GM12801 (cell line): ENCODE measurements around the gene TBCD.

Source experiments
- TF ChIP-seq, protein P1 (sequence below): IDR thresholded peaks from one replicate; pipeline ENCODE4 v1.5.1; 2011; ENCODE audit warnings: control low read depth; ENCODE audit not compliant: insufficient read length; ENCODE audit errors: extremely low read depth

TBCD gene

GRCh38 chr17:82709024-82709675 is 42.7 kb upstream of the TBCD start:
- TF ChIP-seq, protein P1, sequence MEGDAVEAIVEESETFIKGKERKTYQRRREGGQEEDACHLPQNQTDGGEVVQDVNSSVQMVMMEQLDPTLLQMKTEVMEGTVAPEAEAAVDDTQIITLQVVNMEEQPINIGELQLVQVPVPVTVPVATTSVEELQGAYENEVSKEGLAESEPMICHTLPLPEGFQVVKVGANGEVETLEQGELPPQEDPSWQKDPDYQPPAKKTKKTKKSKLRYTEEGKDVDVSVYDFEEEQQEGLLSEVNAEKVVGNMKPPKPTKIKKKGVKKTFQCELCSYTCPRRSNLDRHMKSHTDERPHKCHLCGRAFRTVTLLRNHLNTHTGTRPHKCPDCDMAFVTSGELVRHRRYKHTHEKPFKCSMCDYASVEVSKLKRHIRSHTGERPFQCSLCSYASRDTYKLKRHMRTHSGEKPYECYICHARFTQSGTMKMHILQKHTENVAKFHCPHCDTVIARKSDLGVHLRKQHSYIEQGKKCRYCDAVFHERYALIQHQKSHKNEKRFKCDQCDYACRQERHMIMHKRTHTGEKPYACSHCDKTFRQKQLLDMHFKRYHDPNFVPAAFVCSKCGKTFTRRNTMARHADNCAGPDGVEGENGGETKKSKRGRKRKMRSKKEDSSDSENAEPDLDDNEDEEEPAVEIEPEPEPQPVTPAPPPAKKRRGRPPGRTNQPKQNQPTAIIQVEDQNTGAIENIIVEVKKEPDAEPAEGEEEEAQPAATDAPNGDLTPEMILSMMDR: no peak

DNA sequence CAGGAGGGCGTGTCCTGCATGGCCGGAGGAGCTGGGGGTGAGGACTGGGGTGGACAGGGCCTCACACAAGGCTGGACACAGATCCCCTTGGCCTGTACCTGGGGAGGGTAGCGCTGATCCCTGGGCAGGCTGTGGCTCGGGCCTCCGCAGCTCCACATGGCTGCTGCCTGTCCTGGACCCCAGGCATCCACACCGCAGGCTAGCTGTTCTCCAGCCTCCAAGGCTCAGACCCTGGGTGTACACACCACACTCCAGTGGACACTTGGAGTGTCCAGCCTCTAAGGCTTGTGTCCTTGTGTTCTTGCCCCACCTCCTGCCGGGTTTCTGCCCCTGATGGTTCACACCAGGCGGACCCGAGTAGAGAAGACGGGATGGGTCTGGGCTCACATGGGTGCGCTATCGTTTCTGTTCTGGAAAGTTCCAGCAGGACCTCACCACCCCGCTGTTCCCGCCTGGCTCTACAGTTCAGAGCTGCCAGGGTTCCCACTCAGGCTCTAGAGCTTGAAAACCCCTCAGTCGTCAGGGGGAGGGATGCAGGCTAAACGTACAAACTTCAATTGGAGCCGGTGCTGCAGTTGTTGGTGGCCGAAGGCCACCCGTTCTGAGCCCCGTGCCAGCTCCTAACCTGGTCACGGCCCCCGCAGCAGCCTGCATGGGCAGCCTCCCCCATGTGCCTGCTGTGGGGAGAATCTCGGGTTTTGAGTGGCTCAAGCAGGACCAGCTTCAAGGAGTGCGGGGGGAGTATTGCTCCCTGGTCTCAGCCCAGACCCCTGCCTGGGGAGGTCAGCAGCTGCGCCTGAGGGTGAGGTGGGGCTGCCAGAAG is 42.0 kb upstream of the TBCD start:
- TF ChIP-seq, protein P1: no peak

DNA sequence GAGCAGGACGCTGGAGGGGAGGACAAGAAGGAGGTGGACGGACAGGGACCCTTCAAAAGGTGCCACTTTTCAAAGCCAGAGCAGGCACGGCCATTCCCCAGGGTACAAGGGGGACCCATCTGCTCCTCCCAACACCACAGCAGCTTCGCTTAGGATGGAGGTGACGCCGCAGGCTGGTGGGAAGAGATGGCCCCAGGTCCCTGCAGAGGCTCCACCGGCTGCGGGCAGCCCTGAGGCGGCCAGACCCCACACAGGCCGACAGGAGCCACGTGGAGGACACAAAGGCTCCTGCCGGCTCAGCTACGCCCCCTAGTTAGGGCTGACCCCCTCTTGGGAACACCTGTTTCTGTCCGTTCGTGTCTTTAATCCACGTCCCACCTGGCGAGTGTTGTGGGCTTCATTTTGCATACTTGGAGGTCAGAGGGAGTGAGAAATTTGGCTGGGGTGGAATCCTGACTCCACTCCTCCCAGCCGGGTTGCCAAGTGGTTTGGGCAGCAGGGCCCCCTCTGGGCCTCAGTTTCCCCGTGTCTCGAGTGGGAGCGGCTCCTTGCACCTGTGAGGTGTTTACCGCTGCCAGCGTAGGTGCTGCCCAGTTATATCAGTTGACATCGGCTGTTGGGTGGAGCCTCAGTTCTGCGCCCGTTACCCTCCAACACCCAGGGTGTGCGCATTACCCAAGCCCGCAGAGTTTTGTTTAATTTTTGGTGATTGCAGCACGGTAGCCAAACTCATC is 41.2 kb upstream of the TBCD start:
- TF ChIP-seq, protein P1: no peak

- TF ChIP-seq, protein P1: no peak
These were observed 38.7 kb upstream of the TBCD start for GRCh38 chr17:82713071-82713723.

DNA sequence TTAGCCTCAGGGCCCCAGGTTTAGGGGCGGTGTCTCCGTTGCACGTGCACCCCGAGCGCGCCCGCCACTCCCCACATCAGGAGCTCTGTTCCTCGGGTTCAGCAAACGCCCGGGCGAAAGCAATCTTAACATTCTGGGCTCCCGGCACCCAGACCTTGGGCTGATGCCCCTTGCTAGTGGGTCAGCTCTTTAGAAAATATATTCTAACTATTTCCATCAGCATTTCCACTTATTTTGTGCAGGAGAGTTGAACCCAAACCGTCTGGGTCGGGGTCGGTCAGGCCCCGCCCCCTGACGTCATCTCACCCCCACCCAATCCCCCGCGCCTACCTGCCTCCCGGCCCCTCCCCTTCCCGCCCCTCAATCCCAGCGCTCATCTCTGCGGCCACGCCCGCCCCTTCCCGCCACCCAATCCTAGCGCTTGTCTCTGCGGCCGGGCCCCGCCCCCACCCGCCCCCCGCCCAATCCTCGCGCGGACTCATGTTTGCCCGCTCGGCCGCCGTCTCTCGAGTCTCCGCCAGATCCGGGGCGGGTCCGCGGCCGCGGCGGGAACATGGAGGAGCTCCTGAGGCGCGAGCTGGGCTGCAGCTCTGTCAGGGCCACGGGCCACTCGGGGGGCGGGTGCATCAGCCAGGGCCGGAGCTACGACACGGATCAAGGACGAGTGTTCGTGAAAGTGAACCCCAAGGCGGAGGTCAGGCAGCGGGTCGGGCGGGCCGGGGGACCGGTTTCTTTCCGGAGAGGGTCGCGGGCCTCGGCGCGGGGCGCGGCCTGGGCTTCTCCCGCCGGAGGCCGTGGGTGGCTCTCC is 35.5 kb upstream of the TBCD start, which contains the start of gene FN3KRP:
Gene FN3KRP, plus strand, starts transcription at position 504 of the 808 bp plus-strand sequence. Its CDS starts 50 bp downstream, at position 554.
- TF ChIP-seq, protein P1: no peak

- TF ChIP-seq, protein P1: no peak
These were observed 32.7 kb upstream of the TBCD start for GRCh38 chr17:82718986-82719685.
